Measurements from ENCODE around the gene GARS1. TPM values are rescaled to one million over a fixed set of nuclear protein-coding genes. Genes with fewer than 3 reads are reported as not detected.
"Not testable (repeated sequence)": the region's sequence is repeated elsewhere in the genome, so short reads cannot be mapped to it uniquely, and the experiment has no call there.

The GARS1 gene
- total RNA-seq, 1 experiment from 2014 or later: 294 TPM

DNA sequence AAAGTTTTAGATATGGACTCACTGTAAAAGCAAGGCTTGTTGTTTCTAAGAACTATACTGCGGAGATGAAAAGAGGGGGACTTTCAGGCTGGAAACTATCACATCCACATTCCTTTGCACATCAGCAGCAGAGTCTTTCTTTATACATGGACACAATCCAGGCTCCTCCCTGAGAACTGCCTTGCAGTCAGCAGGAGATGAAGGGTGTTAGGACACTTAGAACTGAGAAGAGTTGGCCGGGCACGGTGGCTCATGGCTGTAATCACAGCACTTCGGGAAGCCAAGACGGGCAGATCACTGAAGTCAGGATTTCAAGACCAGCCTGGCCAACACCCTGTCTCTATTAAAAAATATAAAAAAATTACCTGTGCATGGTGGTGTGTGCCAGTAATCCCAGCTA is 9.7 kb upstream of the GARS1 start:
- Histone ChIP-seq H3K4me1 (ENCODE audit: insufficient read depth, low read length, poor library complexity, severe bottlenecking) (no peaks in the 10 kb centered on the region), H3K36me3 (ENCODE audit: insufficient read depth, low read length, poor library complexity, severe bottlenecking) (peaks cover 14% of the 10 kb centered on the region), H3K27ac (ENCODE audit: low read depth, low read length, poor library complexity, severe bottlenecking) (no peak overlapping the region), H3K27me3 (replicated peaks; ENCODE audit: insufficient read depth, low read depth, low read length, poor library complexity) (no peaks in the 10 kb centered on the region), H3K4me3 (ENCODE audit: low read depth, low read length, poor library complexity, severe bottlenecking) (no peak overlapping the region), H3K9me3 (ENCODE audit: low read depth, low read length, poor library complexity, severe bottlenecking) (no peaks in the 10 kb centered on the region)
- ChIA-PET POLR2A (ENCODE audit: low non-redundant PET) (interaction anchor here (0.6 kb wide), 1 partner anchor 1719 kb away, joined by 3 read pairs; no protein-coding TSS in a partner anchor), CTCF (no interaction called here)
- TF ChIP-seq, protein P1, sequence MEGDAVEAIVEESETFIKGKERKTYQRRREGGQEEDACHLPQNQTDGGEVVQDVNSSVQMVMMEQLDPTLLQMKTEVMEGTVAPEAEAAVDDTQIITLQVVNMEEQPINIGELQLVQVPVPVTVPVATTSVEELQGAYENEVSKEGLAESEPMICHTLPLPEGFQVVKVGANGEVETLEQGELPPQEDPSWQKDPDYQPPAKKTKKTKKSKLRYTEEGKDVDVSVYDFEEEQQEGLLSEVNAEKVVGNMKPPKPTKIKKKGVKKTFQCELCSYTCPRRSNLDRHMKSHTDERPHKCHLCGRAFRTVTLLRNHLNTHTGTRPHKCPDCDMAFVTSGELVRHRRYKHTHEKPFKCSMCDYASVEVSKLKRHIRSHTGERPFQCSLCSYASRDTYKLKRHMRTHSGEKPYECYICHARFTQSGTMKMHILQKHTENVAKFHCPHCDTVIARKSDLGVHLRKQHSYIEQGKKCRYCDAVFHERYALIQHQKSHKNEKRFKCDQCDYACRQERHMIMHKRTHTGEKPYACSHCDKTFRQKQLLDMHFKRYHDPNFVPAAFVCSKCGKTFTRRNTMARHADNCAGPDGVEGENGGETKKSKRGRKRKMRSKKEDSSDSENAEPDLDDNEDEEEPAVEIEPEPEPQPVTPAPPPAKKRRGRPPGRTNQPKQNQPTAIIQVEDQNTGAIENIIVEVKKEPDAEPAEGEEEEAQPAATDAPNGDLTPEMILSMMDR (conservative IDR thresholded peaks at IDR 0.05; ENCODE audit: low read depth, low read length): no peak
- intact Hi-C loops (cut with micrococcal nuclease; ENCODE audit: unreplicated experiment): no loop called here
- no TSS peak for BruUV-seq (replicated peaks)
- DNase-seq (ENCODE audit: low spot score): no peak

DNA sequence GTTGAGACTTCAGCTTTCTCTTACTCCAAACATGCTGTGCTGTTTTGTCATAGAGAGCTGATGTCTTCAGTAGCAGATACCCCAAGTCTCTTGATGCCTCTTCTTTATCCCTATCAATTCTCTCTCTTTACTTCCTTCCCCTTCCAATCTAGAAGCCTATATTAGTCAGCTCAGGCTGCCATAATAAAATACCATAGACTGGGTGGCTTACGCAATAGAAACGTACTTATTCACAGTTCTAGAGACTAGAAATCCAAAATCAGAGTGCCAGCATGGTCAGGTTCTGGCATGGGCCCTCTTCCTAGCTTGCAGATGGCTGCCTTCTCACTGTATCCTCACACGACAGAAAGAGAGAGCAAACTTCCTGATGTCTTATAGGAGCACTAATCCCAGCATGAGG is 9.0 kb upstream of the GARS1 start:
- Histone ChIP-seq H3K9me3 (ENCODE audit: low read depth, low read length, poor library complexity, severe bottlenecking) (no peaks in the 10 kb centered on the region), H3K4me3 (ENCODE audit: low read depth, low read length, poor library complexity, severe bottlenecking) (no peak overlapping the region), H3K36me3 (ENCODE audit: insufficient read depth, low read length, poor library complexity, severe bottlenecking) (peaks cover 14% of the 10 kb centered on the region), H3K27ac (ENCODE audit: low read depth, low read length, poor library complexity, severe bottlenecking) (no peak overlapping the region), H3K4me1 (ENCODE audit: insufficient read depth, low read length, poor library complexity, severe bottlenecking) (no peaks in the 10 kb centered on the region), H3K27me3 (replicated peaks; ENCODE audit: insufficient read depth, low read depth, low read length, poor library complexity) (no peaks in the 10 kb centered on the region)
- TF ChIP-seq, protein P1 (conservative IDR thresholded peaks at IDR 0.05; ENCODE audit: low read depth, low read length): no peak
- no peak for TF ChIP-seq EZH2 (IDR thresholded peaks at IDR 0.05; ENCODE audit: borderline replicate concordance, low read depth, low read length, poor library complexity, severe bottlenecking)
- intact Hi-C loops (cut with micrococcal nuclease; ENCODE audit: unreplicated experiment): no loop called here
- CTCF ChIA-PET: no interaction called here
- no TSS peak for BruUV-seq (replicated peaks)
- POLR2A ChIA-PET (ENCODE audit: low non-redundant PET): no interaction called here
- DNase-seq (ENCODE audit: low spot score): no peak

DNA sequence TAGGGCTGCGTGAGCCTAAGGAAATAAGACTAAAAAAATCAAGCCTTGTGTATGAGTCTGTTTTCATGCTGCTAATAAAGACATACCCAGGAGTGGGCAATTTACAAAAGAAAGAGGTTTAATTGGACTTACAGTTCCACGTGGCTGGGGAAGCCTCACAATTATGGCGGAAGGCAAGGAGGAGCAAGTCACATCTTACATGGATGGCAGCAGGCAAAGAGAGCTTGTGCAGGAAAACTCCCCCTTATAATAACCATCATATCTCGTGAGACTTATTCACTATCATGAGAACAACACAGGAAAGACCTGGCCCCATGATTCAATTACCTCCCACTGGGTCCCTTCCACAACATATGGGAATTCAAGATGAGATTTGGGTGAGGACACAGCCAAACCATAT is 7.1 kb upstream of the GARS1 start:
- CTCF ChIA-PET; BruUV-seq (replicated peaks); H3K27ac ChIP-seq (ENCODE audit: low read depth, low read length, poor library complexity, severe bottlenecking); H3K4me3 ChIP-seq (ENCODE audit: low read depth, low read length, poor library complexity, severe bottlenecking); H3K4me1 ChIP-seq (ENCODE audit: insufficient read depth, low read length, poor library complexity, severe bottlenecking); H3K36me3 ChIP-seq (ENCODE audit: insufficient read depth, low read length, poor library complexity, severe bottlenecking); POLR2A ChIA-PET (ENCODE audit: low non-redundant PET); intact Hi-C loops (cut with micrococcal nuclease; ENCODE audit: unreplicated experiment); H3K9me3 ChIP-seq (ENCODE audit: low read depth, low read length, poor library complexity, severe bottlenecking); H3K27me3 ChIP-seq (replicated peaks; ENCODE audit: insufficient read depth, low read depth, low read length, poor library complexity); DNase-seq (ENCODE audit: low spot score): not testable (repeated sequence)

DNA sequence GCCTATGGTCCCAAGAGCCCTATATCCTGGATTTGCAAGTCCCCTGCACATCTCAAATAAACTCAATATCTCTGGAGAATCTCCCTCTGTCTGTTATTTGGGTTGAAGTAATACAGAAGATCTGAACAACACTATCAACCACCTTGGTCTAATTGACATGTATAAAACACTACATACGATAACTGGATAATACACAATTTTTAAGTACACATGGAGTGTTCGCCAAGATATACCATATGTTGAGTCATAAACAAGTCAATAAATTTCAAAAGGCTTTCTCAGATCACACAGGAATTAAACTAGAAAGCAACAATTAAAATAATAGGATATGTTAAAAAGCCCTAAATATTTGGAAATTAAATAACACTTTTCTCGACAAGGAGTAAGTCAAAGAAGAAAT is 5.6 kb upstream of the GARS1 start:
- DNase-seq (ENCODE audit: low spot score): no peak
- ChIA-PET CTCF (no interaction called here), POLR2A (ENCODE audit: low non-redundant PET) (no interaction called here)
- Histone ChIP-seq H3K4me3 (ENCODE audit: low read depth, low read length, poor library complexity, severe bottlenecking) (no peak overlapping the region), H3K36me3 (ENCODE audit: insufficient read depth, low read length, poor library complexity, severe bottlenecking) (no peaks in the 10 kb centered on the region), H3K9me3 (ENCODE audit: low read depth, low read length, poor library complexity, severe bottlenecking) (no peaks in the 10 kb centered on the region), H3K27me3 (replicated peaks; ENCODE audit: insufficient read depth, low read depth, low read length, poor library complexity) (no peaks in the 10 kb centered on the region), H3K4me1 (ENCODE audit: insufficient read depth, low read length, poor library complexity, severe bottlenecking) (no peaks in the 10 kb centered on the region), H3K27ac (ENCODE audit: low read depth, low read length, poor library complexity, severe bottlenecking) (no peak overlapping the region)
- TF ChIP-seq EZH2 (IDR thresholded peaks at IDR 0.05; ENCODE audit: borderline replicate concordance, low read depth, low read length, poor library complexity, severe bottlenecking): no peak
- TF ChIP-seq, protein P1 (conservative IDR thresholded peaks at IDR 0.05; ENCODE audit: low read depth, low read length): no peak
- no TSS peak for BruUV-seq (replicated peaks)
- intact Hi-C loops (cut with micrococcal nuclease; ENCODE audit: unreplicated experiment): no loop called here

Measured in A673 (cell line).